A673 (cell line): ENCODE results near the gene SLC3A2. TPM values are rescaled to one million over a fixed set of nuclear protein-coding genes. Genes with fewer than 3 reads are reported as not detected.

Experiments used
- total RNA-seq: library from RNA; stranded (reverse); gene quantifications from 2 replicates; pipeline ENCODE4 v1.2.3, GENCODE V29; 2021

The SLC3A2 gene
- total RNA-seq, 1 experiment from 2014 or later: 511 TPM

Other genes starting within 250 kb of the SLC3A2 start
- 475 and 489 TPM in 2 replicates for gene GANAB, start 234.3 kb upstream of the SLC3A2 start, total RNA-seq
- gene INTS5, start 227.6 kb upstream of the SLC3A2 start, total RNA-seq: 29.3 and 30.0 TPM in 2 replicates
- 124 and 141 TPM in 2 replicates for gene C11orf98, start 215.7 kb upstream of the SLC3A2 start, total RNA-seq
- gene CSKMT, start 215.6 kb upstream of the SLC3A2 start, total RNA-seq: 59.7 and 68.8 TPM in 2 replicates
- gene UQCC3, start 209.2 kb upstream of the SLC3A2 start, total RNA-seq: 28.0 and 29.0 TPM in 2 replicates
- gene LBHD1, start 208.6 kb upstream of the SLC3A2 start, total RNA-seq: 7.1 and 7.8 TPM in 2 replicates
- gene UBXN1, start 201.8 kb upstream of the SLC3A2 start, total RNA-seq: 143 and 147 TPM in 2 replicates
- gene LRRN4CL, start 191.4 kb upstream of the SLC3A2 start, total RNA-seq: 0.37 and 0.52 TPM in 2 replicates
- gene BSCL2, start 173.5 kb upstream of the SLC3A2 start, total RNA-seq: 123 and 132 TPM in 2 replicates
- 0.45 and 0.72 TPM in 2 replicates for gene GNG3, start 173.2 kb upstream of the SLC3A2 start, total RNA-seq
- 104 and 105 TPM in 2 replicates for gene HNRNPUL2, start 153.4 kb upstream of the SLC3A2 start, total RNA-seq
- gene TTC9C, start 152.4 kb upstream of the SLC3A2 start, total RNA-seq: 66.5 and 66.8 TPM in 2 replicates
- 12.0 and 13.1 TPM in 2 replicates for gene ZBTB3, start 126.7 kb upstream of the SLC3A2 start, total RNA-seq
- gene POLR2G, start 119.3 kb upstream of the SLC3A2 start, total RNA-seq: 159 and 166 TPM in 2 replicates
- gene TAF6L, start 109.5 kb upstream of the SLC3A2 start, total RNA-seq: 70.0 and 70.9 TPM in 2 replicates
- 46.6 and 52.1 TPM in 2 replicates for gene TMEM179B, start 93.5 kb upstream of the SLC3A2 start, total RNA-seq
- gene TMEM223, start 88.9 kb upstream of the SLC3A2 start, total RNA-seq: 23.4 and 29.3 TPM in 2 replicates
- gene NXF1, start 75.5 kb upstream of the SLC3A2 start, total RNA-seq: 78.8 and 82.0 TPM in 2 replicates
- gene STX5, start 48.8 kb upstream of the SLC3A2 start, total RNA-seq: 29.2 and 38.1 TPM in 2 replicates
- gene TEX54, start 48.1 kb upstream of the SLC3A2 start, total RNA-seq: 0.77 TPM in 1 of 2 replicates, not detected in the other
- 147 and 155 TPM in 2 replicates for gene WDR74, start 41.3 kb upstream of the SLC3A2 start, total RNA-seq
- 0.17 and 0.41 TPM in 2 replicates for gene CHRM1, start 40.5 kb downstream of the SLC3A2 start, total RNA-seq
- not detected in 2 replicates for gene SLC22A6, start 104.1 kb downstream of the SLC3A2 start, total RNA-seq
- not detected in 2 replicates for gene SLC22A8, start 134.9 kb downstream of the SLC3A2 start, total RNA-seq